Progenitor cell of endocrine pancreas (in vitro differentiated cells): ENCODE measurements around the gene PLPP6. TPM values are rescaled to one million over a fixed set of nuclear protein-coding genes. Genes with fewer than 3 reads are reported as not detected.

ENCODE experiments used
- DNase-seq: peaks from one replicate; pipeline ENCODE4 v3.0.0; 2021; ENCODE audit warnings: low spot score; ENCODE audit not compliant: unreplicated experiment
- H3K27ac Mint-ChIP-seq: 2 replicates; pipeline ENCODE4 v1.8.0; 2021; ENCODE audit warnings: mild to moderate bottlenecking, moderate library complexity, mixed read lengths
- H3K27me3 Mint-ChIP-seq: 2 replicates; pipeline ENCODE4 v1.8.0; 2021; ENCODE audit warnings: mixed read lengths
- H3K36me3 Mint-ChIP-seq: 2 replicates; pipeline ENCODE4 v1.8.0; 2022; ENCODE audit warnings: mixed read lengths; ENCODE audit not compliant: insufficient read depth
- H3K4me1 Mint-ChIP-seq: 2 replicates; pipeline ENCODE4 v1.8.0; 2021; ENCODE audit warnings: low read depth, mixed read lengths
- H3K4me3 Mint-ChIP-seq: 2 replicates; pipeline ENCODE4 v1.8.0; 2021; ENCODE audit warnings: low read depth, mild to moderate bottlenecking, moderate library complexity, mixed read lengths
- H3K9me3 Mint-ChIP-seq: 2 replicates; pipeline ENCODE4 v1.8.0; 2021; ENCODE audit warnings: low read depth, mixed read lengths
- total RNA-seq: library from RNA; stranded (reverse); gene quantifications from 2 replicates; pipeline ENCODE4 v1.2.1, GENCODE V29; 2021
- TF ChIP-seq, protein P1 (sequence below): fragments of 200-600 bp; sonication (generic); IDR thresholded peaks from one replicate; pipeline ENCODE4 v1.5.0; 2021; ENCODE audit warnings: antibody characterized with exemption, mild to moderate bottlenecking; ENCODE audit not compliant: unreplicated experiment

PLPP6 gene
- total RNA-seq, 1 donor from 2014 or later, result 21.2 TPM

GRCh38 chr9:4680750-4681149, 18.7 kb downstream of the PLPP6 start:
- H3K27me3 Mint-ChIP-seq, result no peaks in the 10 kb centered on the region
- no peaks in the 10 kb centered on the region for H3K9me3 Mint-ChIP-seq
- H3K27ac Mint-ChIP-seq, result no peak overlapping the region
- no peak overlapping the region for H3K4me3 Mint-ChIP-seq
- H3K4me1 Mint-ChIP-seq, result peaks cover 3% of the 10 kb centered on the region
- H3K36me3 Mint-ChIP-seq, result peaks cover 3% of the 10 kb centered on the region
- TF ChIP-seq, protein P1, sequence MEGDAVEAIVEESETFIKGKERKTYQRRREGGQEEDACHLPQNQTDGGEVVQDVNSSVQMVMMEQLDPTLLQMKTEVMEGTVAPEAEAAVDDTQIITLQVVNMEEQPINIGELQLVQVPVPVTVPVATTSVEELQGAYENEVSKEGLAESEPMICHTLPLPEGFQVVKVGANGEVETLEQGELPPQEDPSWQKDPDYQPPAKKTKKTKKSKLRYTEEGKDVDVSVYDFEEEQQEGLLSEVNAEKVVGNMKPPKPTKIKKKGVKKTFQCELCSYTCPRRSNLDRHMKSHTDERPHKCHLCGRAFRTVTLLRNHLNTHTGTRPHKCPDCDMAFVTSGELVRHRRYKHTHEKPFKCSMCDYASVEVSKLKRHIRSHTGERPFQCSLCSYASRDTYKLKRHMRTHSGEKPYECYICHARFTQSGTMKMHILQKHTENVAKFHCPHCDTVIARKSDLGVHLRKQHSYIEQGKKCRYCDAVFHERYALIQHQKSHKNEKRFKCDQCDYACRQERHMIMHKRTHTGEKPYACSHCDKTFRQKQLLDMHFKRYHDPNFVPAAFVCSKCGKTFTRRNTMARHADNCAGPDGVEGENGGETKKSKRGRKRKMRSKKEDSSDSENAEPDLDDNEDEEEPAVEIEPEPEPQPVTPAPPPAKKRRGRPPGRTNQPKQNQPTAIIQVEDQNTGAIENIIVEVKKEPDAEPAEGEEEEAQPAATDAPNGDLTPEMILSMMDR, result no peak
- DNase-seq, result no peak

- TF ChIP-seq, protein P1, result no peak
- Mint-ChIP-seq H3K27ac (no peak overlapping the region), H3K27me3 (no peaks in the 10 kb centered on the region)
Measured at GRCh38 chr9:4684820-4685219, 22.7 kb downstream of the PLPP6 start.

DNA sequence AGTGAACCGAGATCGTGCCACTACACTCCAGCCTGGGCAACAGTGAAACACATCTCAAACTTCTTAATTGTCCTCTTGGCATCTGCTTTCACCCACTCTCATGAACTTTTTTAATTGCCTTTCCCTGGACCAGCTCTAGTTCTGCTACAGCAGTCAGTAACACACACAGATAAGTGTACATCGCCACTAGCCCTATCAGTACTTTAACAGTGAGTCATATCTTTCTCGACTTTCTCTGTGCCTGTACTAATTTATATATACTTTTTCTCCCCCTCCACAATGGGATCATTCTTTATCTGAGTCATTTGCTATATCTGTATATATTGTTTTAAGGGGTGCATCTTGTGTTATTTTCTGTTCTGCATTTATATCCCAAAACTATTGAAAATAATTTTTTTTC, 24.0 kb downstream of the PLPP6 start:
- no peaks in the 10 kb centered on the region for H3K9me3 Mint-ChIP-seq
- H3K4me3 Mint-ChIP-seq, result no peak overlapping the region
- H3K4me1 Mint-ChIP-seq, result peaks cover 3% of the 10 kb centered on the region
- TF ChIP-seq, protein P1, result no peak
- DNase-seq, result no peak
- no peaks in the 10 kb centered on the region for H3K27me3 Mint-ChIP-seq
- H3K36me3 Mint-ChIP-seq, result peaks cover 12% of the 10 kb centered on the region
- H3K27ac Mint-ChIP-seq, result no peak overlapping the region

More at GRCh38 chr9:4684820-4685219, 22.7 kb downstream of the PLPP6 start:
- Mint-ChIP-seq H3K36me3 (peaks cover 10% of the 10 kb centered on the region), H3K4me1 (peaks cover 3% of the 10 kb centered on the region), H3K9me3 (no peaks in the 10 kb centered on the region), H3K4me3 (no peak overlapping the region)
- DNase-seq, result no peak

- no peaks in the 10 kb centered on the region for H3K4me1 Mint-ChIP-seq
- no peaks in the 10 kb centered on the region for H3K9me3 Mint-ChIP-seq
- TF ChIP-seq, protein P1, result no peak
- H3K36me3 Mint-ChIP-seq, result peaks cover 14% of the 10 kb centered on the region
- H3K27ac Mint-ChIP-seq, result no peak overlapping the region
- no peak overlapping the region for H3K4me3 Mint-ChIP-seq
- H3K27me3 Mint-ChIP-seq, result no peaks in the 10 kb centered on the region
- DNase-seq, result no peak
Measured at GRCh38 chr9:4686584-4686983, 24.5 kb downstream of the PLPP6 start.

GRCh38 chr9:4689021-4689420, 26.9 kb downstream of the PLPP6 start:
- H3K9me3 Mint-ChIP-seq, result no peaks in the 10 kb centered on the region
- peaks cover 1% of the 10 kb centered on the region for H3K4me1 Mint-ChIP-seq
- TF ChIP-seq, protein P1, result no peak
- no peak overlapping the region for H3K4me3 Mint-ChIP-seq
- no peak for DNase-seq
- H3K27ac Mint-ChIP-seq, result no peak overlapping the region
- peaks cover 16% of the 10 kb centered on the region for H3K36me3 Mint-ChIP-seq
- H3K27me3 Mint-ChIP-seq, result no peaks in the 10 kb centered on the region
